ENCODE data around the gene SCGB1D2. TPM values are rescaled to one million over a fixed set of nuclear protein-coding genes. Genes with fewer than 3 reads are reported as not detected.

The SCGB1D2 gene
- total RNA-seq, 2 experiments from 2014 or later, result not detected

GRCh38 chr11:62266558-62266957, 24.5 kb downstream of the SCGB1D2 start:
- H3K4me3 ChIP-seq (ENCODE audit: low read depth, low read length, poor library complexity, severe bottlenecking), result no peak overlapping the region
- no peak for TF ChIP-seq CTCF (conservative IDR thresholded peaks at IDR 0.05; ENCODE audit: low read length)
- no peak for TF ChIP-seq EZH2phosphoT487 (IDR thresholded peaks at IDR 0.05; ENCODE audit: borderline replicate concordance, low read depth, low read length)
- no peak overlapping the region for H3K4me2 ChIP-seq (ENCODE audit: low read length)
- H3K79me2 ChIP-seq (ENCODE audit: insufficient read depth, low read depth, low read length), result no peaks in the 10 kb centered on the region
- H3K9me3 ChIP-seq (ENCODE audit: low read length), result no peaks in the 10 kb centered on the region
- no peaks in the 10 kb centered on the region for H3K9me2 ChIP-seq (ENCODE audit: insufficient read depth, low read length)
- BruUV-seq (replicated peaks), result no TSS peak
- H2AFZ ChIP-seq (ENCODE audit: low read length), result no peak overlapping the region
- H3K27ac ChIP-seq (ENCODE audit: low read depth, low read length, poor library complexity, severe bottlenecking), result no peak overlapping the region
- no peak for DNase-seq (ENCODE audit: low spot score)
- CTCF ChIA-PET (ENCODE audit: unreplicated experiment), result no interaction called here
- no peaks in the 10 kb centered on the region for H3K36me3 ChIP-seq (ENCODE audit: insufficient read depth, low read length)
- H3K4me1 ChIP-seq (ENCODE audit: insufficient read depth, low read length, poor library complexity, severe bottlenecking), result no peaks in the 10 kb centered on the region
- intact Hi-C loops (cut with micrococcal nuclease; ENCODE audit: unreplicated experiment), result no loop called here
- POLR2A ChIA-PET, result no interaction called here
- no peaks in the 10 kb centered on the region for H4K20me1 ChIP-seq (ENCODE audit: insufficient read depth, low read length)

GRCh38 chr11:62267050-62267449, 25.0 kb downstream of the SCGB1D2 start:
- ChIA-PET CTCF (ENCODE audit: unreplicated experiment) (no interaction called here), POLR2A (no interaction called here)
- Histone ChIP-seq H3K79me2 (ENCODE audit: insufficient read depth, low read depth, low read length) (no peaks in the 10 kb centered on the region), H3K36me3 (ENCODE audit: insufficient read depth, low read length) (no peaks in the 10 kb centered on the region), H3K27ac (ENCODE audit: low read depth, low read length, poor library complexity, severe bottlenecking) (no peak overlapping the region), H3K9me3 (ENCODE audit: low read length) (no peaks in the 10 kb centered on the region), H4K20me1 (ENCODE audit: insufficient read depth, low read length) (no peaks in the 10 kb centered on the region), H3K4me2 (ENCODE audit: low read length) (no peak overlapping the region), H3K4me1 (ENCODE audit: insufficient read depth, low read length, poor library complexity, severe bottlenecking) (no peaks in the 10 kb centered on the region), H2AFZ (ENCODE audit: low read length) (no peak overlapping the region), H3K9me2 (ENCODE audit: insufficient read depth, low read length) (no peaks in the 10 kb centered on the region), H3K4me3 (ENCODE audit: low read depth, low read length, poor library complexity, severe bottlenecking) (no peak overlapping the region)
- no peak for DNase-seq (ENCODE audit: low spot score)
- intact Hi-C loops (cut with micrococcal nuclease; ENCODE audit: unreplicated experiment), result no loop called here
- no peak for TF ChIP-seq CTCF (conservative IDR thresholded peaks at IDR 0.05; ENCODE audit: low read length)
- BruUV-seq (replicated peaks), result no TSS peak

GRCh38 chr11:62267576-62267975, 25.5 kb downstream of the SCGB1D2 start:
- intact Hi-C loops (cut with micrococcal nuclease; ENCODE audit: unreplicated experiment), result no loop called here

More at GRCh38 chr11:62267576-62267975, 25.5 kb downstream of the SCGB1D2 start:
- no peak overlapping the region for H2AFZ ChIP-seq (ENCODE audit: low read length)
- H4K20me1 ChIP-seq (ENCODE audit: insufficient read depth, low read length), result no peaks in the 10 kb centered on the region
- no peaks in the 10 kb centered on the region for H3K79me2 ChIP-seq (ENCODE audit: insufficient read depth, low read depth, low read length)
- H3K36me3 ChIP-seq (ENCODE audit: insufficient read depth, low read length), result no peaks in the 10 kb centered on the region
- no peak overlapping the region for H3K4me3 ChIP-seq (ENCODE audit: low read depth, low read length, poor library complexity, severe bottlenecking)
- no peaks in the 10 kb centered on the region for H3K9me2 ChIP-seq (ENCODE audit: insufficient read depth, low read length)
- H3K27ac ChIP-seq (ENCODE audit: low read depth, low read length, poor library complexity, severe bottlenecking), result no peak overlapping the region
- no peaks in the 10 kb centered on the region for H3K9me3 ChIP-seq (ENCODE audit: low read length)
- ChIA-PET CTCF (ENCODE audit: unreplicated experiment) (no interaction called here), POLR2A (no interaction called here)
- H3K4me1 ChIP-seq (ENCODE audit: insufficient read depth, low read length, poor library complexity, severe bottlenecking), result no peaks in the 10 kb centered on the region
- BruUV-seq (replicated peaks), result no TSS peak
- DNase-seq (ENCODE audit: low spot score), result no peak
- H3K4me2 ChIP-seq (ENCODE audit: low read length), result no peak overlapping the region
- TF ChIP-seq EZH2phosphoT487 (IDR thresholded peaks at IDR 0.05; ENCODE audit: borderline replicate concordance, low read depth, low read length) (no peak), CTCF (conservative IDR thresholded peaks at IDR 0.05; ENCODE audit: low read length) (no peak)
